Activated CD8-positive, alpha-beta memory T cell treated with anti-CD3 and anti-CD28 coated beads for 4 hours (primary cell): ENCODE results near the gene PAK6.

Source experiments
- DNase-seq, 2 donors: peaks; one replicate each; pipeline ENCODE4 v3.0.0-alpha.2; 2020; ENCODE audit warnings: low read depth in 2 of 2

Gene PAK6

GRCh38 chr15:40241269-40242212 is 2.7 kb downstream of the PAK6 start:
- no peak for DNase-seq

- no peak for DNase-seq
Measured at GRCh38 chr15:40242213-40242599, 3.3 kb downstream of the PAK6 start.

- no peak for DNase-seq
Measured at GRCh38 chr15:40242601-40243000, 3.7 kb downstream of the PAK6 start.

- DNase-seq, result no peak
Measured at GRCh38 chr15:40243126-40243810, 4.4 kb downstream of the PAK6 start.

- DNase-seq, result no peak
Measured at GRCh38 chr15:40244961-40245523, 6.2 kb downstream of the PAK6 start.

GRCh38 chr15:40245666-40246450 is 7.0 kb downstream of the PAK6 start:
- no peak for DNase-seq

GRCh38 chr15:40246496-40247280 is 7.8 kb downstream of the PAK6 start:
- no peak for DNase-seq

GRCh38 chr15:40247406-40247971 is 8.6 kb downstream of the PAK6 start:
- no peak for DNase-seq

GRCh38 chr15:40248006-40248783 is 9.3 kb downstream of the PAK6 start:
- no peak for DNase-seq

GRCh38 chr15:40249477-40250303 is 10.8 kb downstream of the PAK6 start:
- no peak for DNase-seq

GRCh38 chr15:40250304-40250656 is 11.4 kb downstream of the PAK6 start:
- no peak for DNase-seq

GRCh38 chr15:40250771-40251483 is 12.1 kb downstream of the PAK6 start:
- no peak for DNase-seq

- no peak for DNase-seq
Measured at GRCh38 chr15:40251486-40252140, 12.8 kb downstream of the PAK6 start.

GRCh38 chr15:40252141-40252437 is 13.2 kb downstream of the PAK6 start:
- DNase-seq, result no peak

GRCh38 chr15:40252438-40253166 is 13.7 kb downstream of the PAK6 start:
- DNase-seq, result no peak

GRCh38 chr15:40253167-40253790 is 14.4 kb downstream of the PAK6 start:
- DNase-seq, result no peak

GRCh38 chr15:40254452-40254851 is 15.6 kb downstream of the PAK6 start:
- no peak for DNase-seq
